Activated naive CD4-positive, alpha-beta T cell treated with anti-CD3 and anti-CD28 coated beads for 36 hours (primary cell): ENCODE results near the gene ACAT1. TPM values are rescaled to one million over a fixed set of nuclear protein-coding genes. Genes with fewer than 3 reads are reported as not detected.

Source experiments
- CTCF ChIA-PET: fragments of 350-600 bp; sonication (Branson Sonifier 250); formaldehyde crosslinking; loops from one replicate; lab custom pipeline; 2021; ENCODE audit warnings: antibody characterized with exemption; lab: Charles Lee
- DNase-seq: peaks from one replicate; pipeline ENCODE4 v3.0.0-alpha.2; 2020
- H3K27ac Mint-ChIP-seq: one replicate; pipeline ENCODE4 v1.8.0; 2021; ENCODE audit warnings: mild to moderate bottlenecking, mixed read lengths
- H3K27me3 Mint-ChIP-seq: one replicate; pipeline ENCODE4 v1.8.0; 2021; ENCODE audit warnings: low read depth, mixed read lengths
- H3K36me3 Mint-ChIP-seq: one replicate; pipeline ENCODE4 v1.8.0; 2021; ENCODE audit warnings: low read depth, mixed read lengths
- H3K4me1 Mint-ChIP-seq: one replicate; pipeline ENCODE4 v1.8.0; 2021; ENCODE audit warnings: low read depth, mixed read lengths
- H3K4me3 Mint-ChIP-seq: one replicate; pipeline ENCODE4 v1.8.0; 2021; ENCODE audit warnings: mild to moderate bottlenecking, moderate library complexity, mixed read lengths
- H3K9me3 Mint-ChIP-seq: one replicate; pipeline ENCODE4 v1.8.0; 2021; ENCODE audit warnings: mixed read lengths
- intact Hi-C: fragments of 100-400 bp; cut with micrococcal nuclease; formaldehyde crosslinking; loops from one replicate; pipeline ENCODE4 v1.15.1; 2023
- total RNA-seq, 2 experiments: library from RNA; stranded (reverse); gene quantifications; one replicate each; pipeline ENCODE4 v1.2.3, GENCODE V29; 2021

The ACAT1 gene
- 10 to 100 TPM; 54.9 to 55.0 TPM for total RNA-seq

GRCh38 chr11:108121274-108122155 lies at the start of gene ACAT1:
TSS of gene ACAT1 (plus strand) at chr11:108121567. CDS start at chr11:108121607, 40 bp downstream.
- H3K9me3 Mint-ChIP-seq = no peaks in the 10 kb centered on the region
- CTCF ChIA-PET = interaction anchor here (0.6 to 1.2 kb wide), 6 partner anchors 16 to 538 kb away, joined by 3 to 4 read pairs (median 3); partner anchors contain the start of gene ATM
- H3K36me3 Mint-ChIP-seq = peaks cover 8% of the 10 kb centered on the region
- intact Hi-C loops = loop anchor here (1.0 to 10.0 kb wide), 12 partner anchors 79 to 733 kb away; partner anchors contain the start of genes C11orf65, CUL5, EXPH5 and NPAT
- peak; percentile 96 for DNase-seq
- peaks cover 40% of the 10 kb centered on the region for H3K4me1 Mint-ChIP-seq
- peak within 1 kb of the TSS; percentile 85 for H3K4me3 Mint-ChIP-seq
- peak within 1 kb of the TSS; percentile 16 for H3K27ac Mint-ChIP-seq
- H3K27me3 Mint-ChIP-seq = no peaks in the 10 kb centered on the region

- CTCF ChIA-PET = interaction anchor here (0.6 to 2.1 kb wide), 2 partner anchors 15 to 1713 kb away, joined by 3 to 6 read pairs; no protein-coding TSS in a partner anchor
- Mint-ChIP-seq H3K27ac (no peak overlapping the region), H3K4me3 (no peak overlapping the region), H3K27me3 (no peaks in the 10 kb centered on the region), H3K4me1 (no peaks in the 10 kb centered on the region), H3K9me3 (no peaks in the 10 kb centered on the region), H3K36me3 (peaks cover 19% of the 10 kb centered on the region)
- no peak for DNase-seq
- intact Hi-C loops = no loop called here
Observed at GRCh38 chr11:108084811-108085210, 36.6 kb upstream of the ACAT1 start.

GRCh38 chr11:108085672-108086071 lies 35.7 kb upstream of the ACAT1 start:
- Mint-ChIP-seq H3K27me3 (no peaks in the 10 kb centered on the region), H3K9me3 (no peaks in the 10 kb centered on the region), H3K36me3 (peaks cover 17% of the 10 kb centered on the region), H3K4me1 (no peaks in the 10 kb centered on the region), H3K4me3 (no peak overlapping the region), H3K27ac (no peak overlapping the region)
- intact Hi-C loops = no loop called here
- CTCF ChIA-PET = interaction anchor here (1.4 kb wide), 1 partner anchor 77 kb away, joined by 5 read pairs; the partner anchor contains the start of gene CUL5
- no peak for DNase-seq

- CTCF ChIA-PET = interaction anchor here (1.0 to 1.1 kb wide), 2 partner anchors 10 to 83 kb away, joined by 3 read pairs; partner anchors contain the start of gene CUL5
- Mint-ChIP-seq H3K9me3 (no peaks in the 10 kb centered on the region), H3K4me3 (no peak overlapping the region), H3K4me1 (no peaks in the 10 kb centered on the region), H3K27me3 (no peaks in the 10 kb centered on the region), H3K27ac (no peak overlapping the region), H3K36me3 (peaks cover 3% of the 10 kb centered on the region)
- intact Hi-C loops = no loop called here
- no peak for DNase-seq
Observed at GRCh38 chr11:108092134-108092533, 29.2 kb upstream of the ACAT1 start.

GRCh38 chr11:108093128-108093904 lies 28.1 kb upstream of the ACAT1 start:
- CTCF ChIA-PET = interaction anchor here (1.1 kb wide), 1 partner anchor 11 kb away, joined by 3 read pairs; no protein-coding TSS in a partner anchor
- Mint-ChIP-seq H3K36me3 (peaks cover 6% of the 10 kb centered on the region), H3K4me3 (no peak overlapping the region), H3K9me3 (no peaks in the 10 kb centered on the region), H3K27ac (no peak overlapping the region), H3K4me1 (no peaks in the 10 kb centered on the region), H3K27me3 (no peaks in the 10 kb centered on the region)
- intact Hi-C loops = no loop called here
- no peak for DNase-seq

DNA sequence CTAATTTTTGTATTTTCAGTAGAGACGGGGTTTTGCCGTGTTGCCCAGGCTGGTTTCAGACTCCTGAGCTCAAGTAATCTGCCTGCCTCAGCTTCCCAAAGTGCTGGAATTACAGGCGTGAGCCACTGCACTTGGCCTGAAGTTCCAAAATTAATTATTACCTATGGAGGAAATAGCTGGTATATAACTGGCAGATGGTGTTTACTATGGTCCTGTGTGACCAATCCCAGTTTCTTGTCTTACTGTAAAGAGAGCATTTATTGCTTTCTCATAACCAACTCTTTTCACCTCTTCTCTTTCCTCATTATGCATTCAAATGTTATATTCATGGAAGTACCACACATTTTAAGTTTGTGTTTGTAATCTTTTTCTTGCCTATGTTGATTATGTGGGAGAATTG lies 24.2 kb upstream of the ACAT1 start:
- no peaks in the 10 kb centered on the region for H3K4me1 Mint-ChIP-seq
- no peaks in the 10 kb centered on the region for H3K9me3 Mint-ChIP-seq
- no peak overlapping the region for H3K4me3 Mint-ChIP-seq
- no peak for DNase-seq
- intact Hi-C loops = no loop called here
- CTCF ChIA-PET = no interaction called here
- no peak overlapping the region for H3K27ac Mint-ChIP-seq
- no peaks in the 10 kb centered on the region for H3K27me3 Mint-ChIP-seq
- H3K36me3 Mint-ChIP-seq = peaks cover 6% of the 10 kb centered on the region

GRCh38 chr11:108101090-108101775 lies 20.1 kb upstream of the ACAT1 start:
- no peak overlapping the region for H3K4me3 Mint-ChIP-seq
- CTCF ChIA-PET = no interaction called here
- H3K4me1 Mint-ChIP-seq = no peaks in the 10 kb centered on the region
- peaks cover 6% of the 10 kb centered on the region for H3K36me3 Mint-ChIP-seq
- no peaks in the 10 kb centered on the region for H3K9me3 Mint-ChIP-seq
- intact Hi-C loops = no loop called here
- DNase-seq = no peak
- H3K27ac Mint-ChIP-seq = no peak overlapping the region
- H3K27me3 Mint-ChIP-seq = no peaks in the 10 kb centered on the region

- intact Hi-C loops = no loop called here
- CTCF ChIA-PET = interaction anchor here (1.3 kb wide), 1 partner anchor 9 kb away, joined by 4 read pairs; no protein-coding TSS in a partner anchor
- H3K4me3 Mint-ChIP-seq = no peak overlapping the region
- no peaks in the 10 kb centered on the region for H3K9me3 Mint-ChIP-seq
- no peak overlapping the region for H3K27ac Mint-ChIP-seq
- no peaks in the 10 kb centered on the region for H3K4me1 Mint-ChIP-seq
- H3K36me3 Mint-ChIP-seq = no peaks in the 10 kb centered on the region
- no peaks in the 10 kb centered on the region for H3K27me3 Mint-ChIP-seq
- peak; percentile 7 for DNase-seq
Observed at GRCh38 chr11:108111126-108111525, 10.2 kb upstream of the ACAT1 start.

DNA sequence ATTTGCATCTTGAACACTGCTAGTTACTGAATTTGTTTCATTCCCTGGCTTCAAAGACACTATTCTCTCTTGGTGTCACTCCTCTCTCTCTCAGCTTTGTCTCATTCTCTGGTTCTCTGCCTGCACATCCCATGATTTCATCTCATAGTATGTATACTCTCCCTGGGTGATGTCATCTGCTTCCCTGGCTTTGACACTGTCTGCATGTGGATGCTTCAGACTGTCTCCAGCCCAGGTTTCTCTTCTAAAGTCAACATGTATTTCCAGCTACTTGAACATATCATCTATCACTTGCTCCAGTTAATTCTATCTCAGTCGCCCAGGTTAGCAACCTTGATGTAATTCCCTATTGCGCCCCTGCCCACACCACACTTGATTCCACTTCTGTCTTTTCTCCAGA lies 9.3 kb upstream of the ACAT1 start:
- intact Hi-C loops = no loop called here
- no peak for DNase-seq
- Mint-ChIP-seq H3K4me3 (no peak overlapping the region), H3K4me1 (no peaks in the 10 kb centered on the region), H3K9me3 (no peaks in the 10 kb centered on the region), H3K27me3 (no peaks in the 10 kb centered on the region), H3K36me3 (no peaks in the 10 kb centered on the region), H3K27ac (no peak overlapping the region)
- CTCF ChIA-PET = interaction anchor here (0.6 to 1.3 kb wide), 3 partner anchors 8 to 537 kb away, joined by 4 to 10 read pairs (median 4); no protein-coding TSS in a partner anchor

DNA sequence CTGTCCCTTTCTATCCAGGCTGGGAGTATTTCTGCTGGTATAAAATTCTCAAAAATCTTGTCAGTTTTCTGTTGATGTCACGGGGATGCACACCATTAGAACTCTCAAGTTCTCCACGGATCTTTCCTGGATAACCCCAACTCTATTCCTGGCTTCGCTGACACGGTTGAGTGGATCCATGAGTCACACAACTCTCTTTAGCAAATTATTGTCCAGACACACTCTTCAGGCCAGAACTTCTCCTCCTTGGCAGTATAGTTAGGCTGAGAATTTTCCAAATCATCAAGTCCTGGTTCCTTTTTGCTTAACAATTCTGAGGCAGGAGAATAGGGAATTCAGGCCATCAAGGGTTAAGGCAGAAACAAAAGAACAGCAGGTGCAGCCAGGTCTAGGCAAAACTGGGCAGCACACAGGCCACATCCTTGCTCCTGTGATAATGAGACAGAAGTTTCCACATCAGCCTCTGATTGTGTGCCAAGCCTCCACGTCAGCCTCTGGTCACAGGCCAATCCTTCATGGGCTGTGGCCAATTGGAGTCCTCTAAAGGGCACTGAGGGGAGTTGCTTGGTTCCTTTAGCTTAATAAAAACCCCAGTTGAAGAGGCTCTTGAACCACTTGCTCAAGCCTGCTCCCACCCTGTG lies 5.7 kb upstream of the ACAT1 start:
- Mint-ChIP-seq H3K4me3 (no peak overlapping the region), H3K36me3 (no peaks in the 10 kb centered on the region), H3K27me3 (no peaks in the 10 kb centered on the region), H3K9me3 (no peaks in the 10 kb centered on the region), H3K27ac (no peak overlapping the region), H3K4me1 (peaks cover 3% of the 10 kb centered on the region)
- no peak for DNase-seq
- CTCF ChIA-PET = no interaction called here
- intact Hi-C loops = no loop called here

- Mint-ChIP-seq H3K27ac (no peak overlapping the region), H3K9me3 (no peaks in the 10 kb centered on the region)
Observed at GRCh38 chr11:108117746-108118371, 3.5 kb upstream of the ACAT1 start.

More at GRCh38 chr11:108117746-108118371, 3.5 kb upstream of the ACAT1 start:
- no peaks in the 10 kb centered on the region for H3K36me3 Mint-ChIP-seq
- no peak for DNase-seq
- intact Hi-C loops = loop anchor here (1.0 kb wide), 2 partner anchors 530 to 537 kb away; no protein-coding TSS in a partner anchor
- no peaks in the 10 kb centered on the region for H3K27me3 Mint-ChIP-seq
- no peak overlapping the region for H3K4me3 Mint-ChIP-seq
- CTCF ChIA-PET = interaction anchor here (0.6 to 3.6 kb wide), 15 partner anchors 11 to 548 kb away, joined by 3 to 38 read pairs (median 4); partner anchors contain the start of genes CUL5 and DDX10
- H3K4me1 Mint-ChIP-seq = peaks cover 13% of the 10 kb centered on the region
